Activated naive CD4-positive, alpha-beta T cell treated with anti-CD3 and anti-CD28 coated beads, Interleukin-2, amount 10 ng/mL, durations not matched to agents 7 days and 5 days (primary cell): ENCODE results near the gene OSBPL7.

Experiments used
- CTCF ChIA-PET: fragments of 350-600 bp; sonication (Branson Sonifier 250); formaldehyde crosslinking; loops from one replicate; lab custom pipeline; 2021; ENCODE audit warnings: antibody characterized with exemption; lab: Charles Lee
- DNase-seq: peaks from one replicate; pipeline ENCODE4 v3.0.0-alpha.2; 2020
- H3K27ac Mint-ChIP-seq: one replicate; pipeline ENCODE4 v1.8.0; 2021; ENCODE audit warnings: mild to moderate bottlenecking, moderate library complexity, mixed read lengths
- H3K27me3 Mint-ChIP-seq: one replicate; pipeline ENCODE4 v1.8.0; 2021; ENCODE audit warnings: mild to moderate bottlenecking, mixed read lengths
- H3K36me3 Mint-ChIP-seq: one replicate; pipeline ENCODE4 v1.8.0; 2021; ENCODE audit warnings: mixed read lengths
- H3K4me1 Mint-ChIP-seq: one replicate; pipeline ENCODE4 v1.8.0; 2021; ENCODE audit warnings: mixed read lengths
- H3K4me3 Mint-ChIP-seq: one replicate; pipeline ENCODE4 v1.8.0; 2021; ENCODE audit warnings: mild to moderate bottlenecking, moderate library complexity, mixed read lengths
- H3K9me3 Mint-ChIP-seq: one replicate; pipeline ENCODE4 v1.8.0; 2021; ENCODE audit warnings: mixed read lengths

OSBPL7 gene

DNA sequence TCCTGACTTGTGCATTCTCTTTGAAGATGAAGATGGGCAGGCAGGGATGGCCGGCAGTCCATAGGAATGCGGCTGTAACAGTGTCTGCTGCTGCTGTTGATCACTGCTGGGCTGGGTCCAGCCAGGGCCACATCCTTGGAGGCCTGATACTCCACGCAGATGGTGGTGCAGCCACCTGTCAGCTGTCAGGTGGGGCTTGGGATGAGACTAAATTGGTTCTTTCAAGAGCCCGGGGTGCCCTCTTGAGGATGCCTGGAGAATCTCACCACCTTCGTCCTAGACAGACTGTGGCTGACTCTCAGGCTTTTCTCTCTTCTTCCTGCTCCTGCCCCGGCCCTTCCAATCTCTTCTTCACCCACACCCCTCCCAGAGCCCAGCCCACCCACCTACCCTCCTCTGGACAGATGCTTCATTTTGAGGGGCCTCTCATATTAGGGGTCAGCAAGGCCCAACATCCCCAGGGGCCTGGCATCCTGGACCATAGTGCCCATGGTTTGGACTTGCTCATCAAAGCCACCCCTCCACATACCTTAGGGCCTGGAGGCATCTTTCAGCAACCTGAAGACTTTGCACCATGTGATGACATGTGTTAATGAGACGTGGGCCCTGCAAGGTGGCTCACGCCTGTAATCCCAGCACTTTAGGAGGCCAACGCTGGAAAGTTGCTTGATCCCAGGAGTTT, 19.1 kb downstream of the OSBPL7 start:
- Mint-ChIP-seq H3K36me3 (peaks cover 5% of the 10 kb centered on the region), H3K27ac (no peak overlapping the region), H3K4me3 (no peak overlapping the region), H3K27me3 (peaks cover 39% of the 10 kb centered on the region), H3K4me1 (no peaks in the 10 kb centered on the region), H3K9me3 (no peaks in the 10 kb centered on the region)
- peak; percentile 77 for DNase-seq
- CTCF ChIA-PET: interaction anchor here (0.7 to 2.1 kb wide), 9 partner anchors 10 to 139 kb away, joined by 3 to 10 read pairs (median 3); no protein-coding TSS in a partner anchor

DNA sequence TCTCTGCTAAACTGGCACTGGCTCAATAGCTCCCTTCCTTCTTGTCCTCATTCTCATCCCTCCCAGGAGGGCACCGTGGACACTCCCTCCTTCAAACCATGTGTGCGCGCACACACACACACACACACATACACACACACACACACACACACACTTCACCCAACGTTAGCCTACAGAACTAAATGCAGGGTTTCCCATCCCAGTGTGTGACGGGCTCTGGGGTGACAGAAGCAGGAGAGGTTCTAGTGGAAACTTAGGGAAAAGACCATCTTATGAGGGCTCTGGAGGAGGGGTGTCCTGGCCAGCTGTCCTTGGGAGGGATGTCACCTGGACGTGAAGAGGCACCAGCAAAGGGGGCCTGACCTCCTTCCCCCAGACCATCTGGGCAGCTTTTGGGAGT, 19.7 kb downstream of the OSBPL7 start:
- Mint-ChIP-seq H3K27ac (no peak overlapping the region), H3K27me3 (peaks cover 40% of the 10 kb centered on the region), H3K4me3 (no peak overlapping the region), H3K9me3 (no peaks in the 10 kb centered on the region), H3K36me3 (no peaks in the 10 kb centered on the region), H3K4me1 (no peaks in the 10 kb centered on the region)
- no peak for DNase-seq
- CTCF ChIA-PET: interaction anchor here (0.7 to 2.1 kb wide), 10 partner anchors 9 to 140 kb away, joined by 3 to 10 read pairs (median 3); partner anchors contain the start of gene PNPO

DNA sequence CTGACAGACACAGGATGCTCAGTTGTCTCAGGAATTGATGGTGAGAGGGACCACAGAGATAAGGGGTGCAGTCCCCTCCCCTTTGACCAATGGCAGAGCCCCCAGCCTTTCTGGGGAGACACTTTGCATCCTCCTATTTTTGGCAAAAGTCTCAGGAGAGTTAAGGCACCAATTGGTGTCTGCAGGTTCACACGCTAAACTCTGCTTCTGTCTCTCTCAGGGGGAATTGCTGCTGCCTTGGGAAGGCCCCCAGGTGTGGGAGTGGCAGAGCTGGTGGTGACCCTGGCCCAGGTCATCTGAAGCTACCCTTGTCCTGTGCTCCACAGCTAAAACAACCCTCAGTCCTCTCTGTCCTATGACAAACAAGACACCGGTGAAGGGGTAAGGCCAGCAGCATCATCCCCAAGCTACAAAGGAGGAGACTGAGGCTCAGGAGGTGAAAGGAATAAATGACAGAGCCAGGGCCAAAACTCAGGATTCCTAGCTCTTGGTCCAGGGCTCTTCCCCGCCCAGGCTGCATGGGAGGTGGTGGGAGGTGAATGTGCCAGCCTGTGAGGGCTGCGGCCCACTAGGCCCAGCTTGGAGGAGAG, 20.3 kb downstream of the OSBPL7 start:
- Mint-ChIP-seq H3K27me3 (peaks cover 40% of the 10 kb centered on the region), H3K36me3 (no peaks in the 10 kb centered on the region), H3K27ac (no peak overlapping the region), H3K9me3 (no peaks in the 10 kb centered on the region), H3K4me1 (no peaks in the 10 kb centered on the region), H3K4me3 (no peak overlapping the region)
- no peak for DNase-seq
- CTCF ChIA-PET: interaction anchor here (0.6 to 1.9 kb wide), 8 partner anchors 20 to 140 kb away, joined by 3 to 10 read pairs (median 3); partner anchors contain the start of gene PNPO

DNA sequence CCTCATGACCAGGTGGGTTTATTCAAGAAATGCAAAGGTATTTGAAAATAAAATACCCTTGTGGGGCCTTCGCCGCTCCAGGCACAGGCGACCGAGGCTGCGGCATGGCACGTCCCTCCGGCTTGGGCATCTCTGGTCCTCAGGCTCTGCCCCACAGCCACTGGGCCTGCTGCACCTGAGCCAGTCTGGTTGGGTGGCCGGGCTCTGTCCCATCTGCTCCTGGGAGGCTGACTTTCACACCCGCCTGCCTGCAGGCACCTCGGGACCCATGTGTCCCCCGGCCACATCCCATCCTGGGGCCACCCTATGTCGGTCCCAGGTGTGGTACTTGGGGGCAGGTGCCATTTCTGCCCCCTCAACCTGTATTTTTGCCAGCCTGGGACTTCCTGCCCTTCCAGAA, 20.9 kb downstream of the OSBPL7 start:
- no peaks in the 10 kb centered on the region for H3K36me3 Mint-ChIP-seq
- CTCF ChIA-PET: interaction anchor here (1.2 to 1.7 kb wide), 2 partner anchors 19 to 141 kb away, joined by 3 to 4 read pairs; partner anchors contain the start of gene PNPO
- H3K9me3 Mint-ChIP-seq: no peaks in the 10 kb centered on the region

DNA sequence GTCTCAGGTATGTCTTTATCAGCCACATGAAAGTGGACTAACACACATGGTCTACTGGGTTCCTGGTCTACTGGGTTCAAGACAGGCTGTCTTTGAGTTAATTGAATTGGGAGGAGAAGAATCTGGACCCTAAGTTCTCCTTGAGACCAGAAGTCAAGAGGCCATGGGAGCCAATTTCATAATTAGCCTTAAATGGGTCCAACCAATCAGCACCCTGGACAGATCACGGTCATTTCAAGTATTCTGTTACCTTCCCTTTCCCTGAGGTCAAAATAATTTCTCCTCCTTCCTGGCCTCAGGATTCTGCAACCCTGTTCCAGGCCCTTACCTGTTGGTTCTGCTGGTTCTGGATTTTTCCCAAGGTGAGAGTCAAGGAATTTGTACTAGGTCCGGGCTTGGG, 23.8 kb downstream of the OSBPL7 start:
- Mint-ChIP-seq H3K36me3 (no peaks in the 10 kb centered on the region), H3K27me3 (peaks cover 46% of the 10 kb centered on the region), H3K4me3 (no peak overlapping the region), H3K4me1 (no peaks in the 10 kb centered on the region), H3K27ac (no peak overlapping the region), H3K9me3 (no peaks in the 10 kb centered on the region)
- no peak for DNase-seq
- CTCF ChIA-PET: interaction anchor here (1.7 kb wide), 1 partner anchor 100 kb away, joined by 6 read pairs; no protein-coding TSS in a partner anchor

More for the DNA sequence above, 20.9 kb downstream of the OSBPL7 start:
- no peaks in the 10 kb centered on the region for H3K4me1 Mint-ChIP-seq
- DNase-seq: no peak
- H3K27ac Mint-ChIP-seq: no peak overlapping the region
- H3K27me3 Mint-ChIP-seq: peaks cover 40% of the 10 kb centered on the region
- H3K4me3 Mint-ChIP-seq: no peak overlapping the region

DNA sequence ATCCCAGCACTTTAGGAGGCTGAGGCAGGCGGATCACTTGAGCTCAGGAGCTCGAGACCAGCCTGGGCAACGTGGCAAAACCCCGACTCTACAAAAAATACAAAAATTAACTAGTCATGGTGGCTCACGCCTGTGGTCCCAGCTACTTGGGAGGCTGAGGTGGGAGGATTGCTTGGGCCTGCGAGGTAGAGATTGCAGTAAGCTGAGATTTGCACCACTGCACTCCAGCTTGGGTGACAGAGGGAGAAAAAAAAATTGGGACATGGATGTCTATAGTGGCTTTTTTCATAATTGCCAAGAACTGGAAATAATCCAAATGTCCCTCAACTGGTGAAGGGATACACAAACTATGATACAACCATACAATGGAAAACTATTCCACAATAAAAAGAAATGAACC, 28.6 kb downstream of the OSBPL7 start:
- Mint-ChIP-seq H3K27ac (no peak overlapping the region), H3K27me3 (peaks cover 65% of the 10 kb centered on the region), H3K4me3 (no peak overlapping the region), H3K4me1 (peaks cover 10% of the 10 kb centered on the region), H3K9me3 (no peaks in the 10 kb centered on the region), H3K36me3 (no peaks in the 10 kb centered on the region)
- DNase-seq: no peak
- CTCF ChIA-PET: interaction anchor here (1.4 kb wide), 1 partner anchor 10 kb away, joined by 4 read pairs; no protein-coding TSS in a partner anchor

DNA sequence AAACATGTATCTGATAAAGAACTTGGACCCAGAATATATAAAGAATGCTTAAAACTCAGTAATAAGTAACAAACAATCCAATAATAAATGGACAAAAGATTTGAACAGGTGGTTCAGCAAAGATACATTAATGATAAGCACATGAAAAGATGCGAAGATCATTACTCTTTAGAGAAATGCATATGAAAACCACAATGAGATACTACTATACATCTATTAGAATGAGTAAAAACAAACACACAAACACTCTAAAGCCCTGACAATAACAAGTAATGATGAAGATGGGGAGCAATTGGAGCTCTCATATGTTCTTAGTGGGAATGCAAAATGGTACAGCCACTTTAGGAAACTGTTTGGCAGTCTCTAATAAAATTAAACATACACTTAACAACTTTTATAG, 29.1 kb downstream of the OSBPL7 start:
- CTCF ChIA-PET: interaction anchor here (1.4 kb wide), 1 partner anchor 10 kb away, joined by 4 read pairs; no protein-coding TSS in a partner anchor
- no peak overlapping the region for H3K4me3 Mint-ChIP-seq
- H3K27me3 Mint-ChIP-seq: peaks cover 65% of the 10 kb centered on the region
- no peaks in the 10 kb centered on the region for H3K9me3 Mint-ChIP-seq
- DNase-seq: no peak
- no peaks in the 10 kb centered on the region for H3K36me3 Mint-ChIP-seq
- no peak overlapping the region for H3K27ac Mint-ChIP-seq
- H3K4me1 Mint-ChIP-seq: peaks cover 10% of the 10 kb centered on the region

DNA sequence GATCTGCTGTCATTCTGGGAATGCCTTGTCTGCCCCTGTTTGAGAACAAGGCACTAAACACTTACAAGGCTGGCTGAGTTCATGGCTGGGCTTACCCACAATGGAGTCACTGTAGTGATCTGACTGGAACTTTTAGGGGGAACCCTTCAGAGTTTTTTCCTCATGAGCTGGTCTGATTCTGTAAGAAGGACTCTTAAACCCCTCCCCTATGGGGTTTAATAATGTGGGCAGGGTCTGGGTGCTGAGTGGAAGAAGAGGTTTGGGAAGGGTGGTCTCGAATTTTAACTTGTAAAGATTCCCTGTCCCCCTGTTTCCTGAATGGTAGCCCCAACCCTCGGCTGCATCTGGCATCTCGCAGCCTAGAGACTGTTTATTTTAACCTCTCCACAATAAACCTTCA, 30.6 kb downstream of the OSBPL7 start:
- no peak overlapping the region for H3K27ac Mint-ChIP-seq
- H3K36me3 Mint-ChIP-seq: no peaks in the 10 kb centered on the region
- peaks cover 73% of the 10 kb centered on the region for H3K27me3 Mint-ChIP-seq
- DNase-seq: no peak
- peaks cover 10% of the 10 kb centered on the region for H3K4me1 Mint-ChIP-seq
- CTCF ChIA-PET: no interaction called here
- no peak overlapping the region for H3K4me3 Mint-ChIP-seq
- no peaks in the 10 kb centered on the region for H3K9me3 Mint-ChIP-seq

DNA sequence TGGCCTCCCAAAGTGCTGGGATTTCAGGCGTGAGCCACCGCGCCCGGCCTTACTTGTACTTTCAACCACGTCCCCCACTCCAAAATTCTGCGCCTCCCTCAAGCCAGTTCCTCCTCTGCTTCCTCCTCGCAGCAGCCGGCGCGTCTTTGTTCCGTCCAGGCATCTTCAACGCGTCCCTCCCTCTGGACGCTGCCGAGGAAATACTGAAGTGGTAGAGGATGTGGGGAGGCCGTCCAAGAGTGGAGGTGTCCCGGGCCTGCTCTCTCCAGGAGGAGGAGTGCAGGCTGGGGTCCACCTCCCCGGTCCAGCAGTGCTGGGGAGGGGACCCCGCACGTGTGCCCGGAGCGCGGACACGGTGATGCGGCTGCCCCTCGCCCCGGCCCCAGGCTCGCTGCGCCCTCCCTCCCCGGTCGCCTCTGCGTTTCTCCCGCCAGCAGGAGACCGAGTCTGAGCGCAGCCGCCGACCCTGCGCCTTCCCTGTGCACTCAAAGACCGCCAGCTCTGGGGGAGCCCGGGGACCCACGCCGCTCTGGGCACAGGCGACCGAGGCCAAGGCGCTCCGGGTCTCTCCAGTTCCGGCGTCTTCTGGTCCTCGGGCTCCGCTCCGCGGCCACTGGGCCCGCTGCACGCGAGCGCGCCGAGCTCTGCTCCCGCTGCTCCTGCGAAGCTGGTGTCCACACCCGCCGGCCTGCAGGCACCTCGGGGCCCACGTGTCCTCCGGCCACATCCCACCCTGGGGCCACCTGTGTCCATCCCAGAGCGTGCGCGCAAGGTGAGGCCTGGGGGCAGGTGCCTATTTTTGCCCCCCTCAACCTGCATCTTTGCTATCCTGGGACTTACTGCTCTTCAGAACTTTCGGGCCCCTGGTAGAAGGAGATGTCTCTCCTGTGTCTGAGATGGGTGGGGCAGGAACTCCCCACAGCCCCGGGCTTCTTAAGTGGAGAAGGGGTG, 31.7 kb downstream of the OSBPL7 start:
- peak; percentile 59 for DNase-seq
- CTCF ChIA-PET: interaction anchor here (0.6 to 1.1 kb wide), 6 partner anchors 12 to 126 kb away, joined by 3 to 6 read pairs (median 4); no protein-coding TSS in a partner anchor
- peaks cover 10% of the 10 kb centered on the region for H3K4me1 Mint-ChIP-seq
- peaks cover 80% of the 10 kb centered on the region for H3K27me3 Mint-ChIP-seq
- H3K27ac Mint-ChIP-seq: no peak overlapping the region
- no peaks in the 10 kb centered on the region for H3K36me3 Mint-ChIP-seq
- no peaks in the 10 kb centered on the region for H3K9me3 Mint-ChIP-seq
- peak overlapping the region; percentile 53 for H3K4me3 Mint-ChIP-seq

DNA sequence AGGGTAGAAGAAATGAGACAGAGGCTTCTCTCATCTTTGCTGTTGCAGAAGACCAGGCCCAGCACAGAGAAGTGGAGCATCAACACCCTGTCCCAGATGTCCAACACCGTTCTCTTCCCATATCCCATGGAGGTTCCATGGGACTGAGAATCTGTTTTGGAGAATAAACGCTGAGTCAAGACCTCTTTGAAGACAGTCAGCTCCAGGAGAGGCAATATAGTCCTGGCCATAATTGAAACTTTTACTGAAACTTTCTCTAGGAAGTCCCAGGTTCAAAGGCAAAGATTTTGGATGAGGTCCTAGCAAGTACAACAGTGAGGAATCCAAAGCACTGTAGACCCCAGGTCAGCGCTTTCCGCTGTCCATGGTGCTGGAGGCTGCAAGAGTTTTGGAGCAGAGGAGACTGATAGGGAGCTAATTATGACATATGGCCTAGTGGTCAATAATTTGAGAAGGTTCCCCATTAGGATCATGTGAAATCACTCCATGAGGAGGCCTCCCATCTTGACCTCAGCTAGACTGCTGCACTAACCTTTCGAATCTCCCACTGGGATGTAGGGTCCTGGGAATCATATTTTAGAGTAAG, 36.0 kb downstream of the OSBPL7 start:
- no peaks in the 10 kb centered on the region for H3K36me3 Mint-ChIP-seq
- H3K27ac Mint-ChIP-seq: no peak overlapping the region
- H3K9me3 Mint-ChIP-seq: no peaks in the 10 kb centered on the region
- CTCF ChIA-PET: interaction anchor here (1.2 to 1.8 kb wide), 3 partner anchors 16 to 86 kb away, joined by 3 to 5 read pairs (median 3); no protein-coding TSS in a partner anchor
- peak; percentile 73 for DNase-seq
- H3K4me3 Mint-ChIP-seq: no peak overlapping the region
- H3K4me1 Mint-ChIP-seq: peaks cover 8% of the 10 kb centered on the region
- H3K27me3 Mint-ChIP-seq: peaks cover 86% of the 10 kb centered on the region

DNA sequence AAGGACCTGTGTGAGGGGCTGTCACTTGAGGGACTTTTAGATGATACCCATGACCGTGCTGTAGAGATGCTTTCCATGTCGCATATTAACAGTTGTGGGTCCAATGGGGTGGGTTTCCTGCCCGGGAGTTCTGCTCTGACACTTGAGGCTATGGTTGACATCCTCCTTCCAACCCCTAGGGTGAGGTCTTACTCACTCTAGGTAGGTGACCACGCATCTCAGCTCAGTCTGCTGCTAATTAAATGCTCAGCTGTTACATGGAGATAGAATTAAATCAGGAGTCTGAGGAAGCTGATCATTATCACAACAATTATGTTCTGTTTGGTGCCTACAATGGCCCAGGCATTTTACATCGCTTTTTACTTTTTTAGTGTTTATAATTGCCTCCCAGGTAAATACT, 40.2 kb downstream of the OSBPL7 start:
- Mint-ChIP-seq H3K4me1 (no peaks in the 10 kb centered on the region), H3K4me3 (no peak overlapping the region), H3K36me3 (no peaks in the 10 kb centered on the region), H3K27ac (no peak overlapping the region), H3K9me3 (no peaks in the 10 kb centered on the region), H3K27me3 (peaks cover 83% of the 10 kb centered on the region)
- CTCF ChIA-PET: interaction anchor here (1.8 kb wide), 1 partner anchor 20 kb away, joined by 4 read pairs; no protein-coding TSS in a partner anchor
- DNase-seq: no peak

DNA sequence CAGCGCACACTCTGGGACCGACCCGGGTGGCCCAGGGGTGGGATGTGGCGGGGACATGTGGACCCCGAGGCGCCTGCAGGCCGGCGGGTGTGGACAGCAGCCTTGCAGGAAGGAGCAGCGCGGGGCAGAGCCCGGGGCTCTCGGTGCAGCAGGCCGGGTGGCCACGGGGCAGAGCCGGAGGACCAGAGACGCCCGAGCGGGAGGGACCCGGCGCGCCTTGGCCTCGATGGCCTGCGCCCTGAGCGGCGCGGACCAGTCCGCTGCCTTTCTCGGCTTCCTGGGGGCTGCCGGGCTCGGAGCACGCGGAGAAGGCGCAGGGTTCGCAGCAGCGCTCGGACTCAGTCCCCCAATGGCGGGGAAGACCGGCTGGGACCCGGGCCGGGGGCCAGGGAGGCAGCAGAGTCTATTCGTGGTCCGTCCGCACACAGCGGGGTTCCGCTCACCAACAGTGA, 43.4 kb downstream of the OSBPL7 start:
- no peak overlapping the region for H3K27ac Mint-ChIP-seq
- peaks cover 85% of the 10 kb centered on the region for H3K27me3 Mint-ChIP-seq
- no peak overlapping the region for H3K4me3 Mint-ChIP-seq
- H3K4me1 Mint-ChIP-seq: no peaks in the 10 kb centered on the region
- peaks cover 1% of the 10 kb centered on the region for H3K9me3 Mint-ChIP-seq
- CTCF ChIA-PET: interaction anchor here (1.3 kb wide), 1 partner anchor 79 kb away, joined by 3 read pairs; no protein-coding TSS in a partner anchor
- DNase-seq: no peak
- H3K36me3 Mint-ChIP-seq: no peaks in the 10 kb centered on the region
